ENCODE measurements around the gene CDH23. TPM values are rescaled to one million over a fixed set of nuclear protein-coding genes. Genes with fewer than 3 reads are reported as not detected.

The CDH23 gene
- total RNA-seq, 1 experiment from 2014 or later: 0.07 TPM

DNA sequence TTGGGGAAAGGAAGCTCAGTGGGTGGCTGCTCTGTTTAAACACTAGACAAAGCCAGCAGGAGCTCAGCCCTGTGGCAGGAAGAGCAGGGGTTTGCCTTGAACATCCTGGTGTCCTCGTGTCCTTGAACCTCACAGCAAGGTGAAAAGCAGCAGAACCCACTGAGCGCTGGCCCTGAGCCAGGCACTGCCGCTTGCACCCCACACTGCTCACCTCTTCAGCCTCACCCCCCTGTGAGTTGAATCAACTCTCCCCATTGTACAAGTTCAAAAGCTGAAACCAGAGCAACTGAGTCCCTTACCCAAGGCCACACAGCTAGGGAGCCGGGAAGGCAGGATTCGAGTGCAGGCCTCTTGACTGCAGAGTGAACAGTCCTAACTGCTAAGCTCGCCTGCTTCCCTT, 45.6 kb upstream of the CDH23 start:
- Mint-ChIP-seq H3K27ac (ENCODE audit: unreplicated experiment) (no peak overlapping the region), H3K4me1 (ENCODE audit: low read depth, unreplicated experiment) (peaks cover 29% of the 10 kb centered on the region), H3K9me3 (ENCODE audit: low read depth, unreplicated experiment) (no peaks in the 10 kb centered on the region), H3K36me3 (ENCODE audit: insufficient read depth, unreplicated experiment) (no peaks in the 10 kb centered on the region), H3K27me3 (ENCODE audit: unreplicated experiment) (peaks cover 33% of the 10 kb centered on the region), H3K4me3 (ENCODE audit: low read depth, unreplicated experiment) (no peak overlapping the region)
- TF ChIP-seq, protein P1, sequence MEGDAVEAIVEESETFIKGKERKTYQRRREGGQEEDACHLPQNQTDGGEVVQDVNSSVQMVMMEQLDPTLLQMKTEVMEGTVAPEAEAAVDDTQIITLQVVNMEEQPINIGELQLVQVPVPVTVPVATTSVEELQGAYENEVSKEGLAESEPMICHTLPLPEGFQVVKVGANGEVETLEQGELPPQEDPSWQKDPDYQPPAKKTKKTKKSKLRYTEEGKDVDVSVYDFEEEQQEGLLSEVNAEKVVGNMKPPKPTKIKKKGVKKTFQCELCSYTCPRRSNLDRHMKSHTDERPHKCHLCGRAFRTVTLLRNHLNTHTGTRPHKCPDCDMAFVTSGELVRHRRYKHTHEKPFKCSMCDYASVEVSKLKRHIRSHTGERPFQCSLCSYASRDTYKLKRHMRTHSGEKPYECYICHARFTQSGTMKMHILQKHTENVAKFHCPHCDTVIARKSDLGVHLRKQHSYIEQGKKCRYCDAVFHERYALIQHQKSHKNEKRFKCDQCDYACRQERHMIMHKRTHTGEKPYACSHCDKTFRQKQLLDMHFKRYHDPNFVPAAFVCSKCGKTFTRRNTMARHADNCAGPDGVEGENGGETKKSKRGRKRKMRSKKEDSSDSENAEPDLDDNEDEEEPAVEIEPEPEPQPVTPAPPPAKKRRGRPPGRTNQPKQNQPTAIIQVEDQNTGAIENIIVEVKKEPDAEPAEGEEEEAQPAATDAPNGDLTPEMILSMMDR (IDR thresholded peaks at IDR 0.05; ENCODE audit: unreplicated experiment): no peak
- no peak for DNase-seq
- BruUV-seq (replicated peaks): no TSS peak
- CTCF ChIA-PET: no interaction called here
- intact Hi-C loops (cut with micrococcal nuclease; ENCODE audit: unreplicated experiment): no loop called here

- no peak overlapping the region for H3K4me3 Mint-ChIP-seq (ENCODE audit: low read depth, unreplicated experiment)
- H3K36me3 Mint-ChIP-seq (ENCODE audit: insufficient read depth, unreplicated experiment): no peaks in the 10 kb centered on the region
- DNase-seq: no peak
- no TSS peak for BruUV-seq (replicated peaks)
- TF ChIP-seq, protein P1 (IDR thresholded peaks at IDR 0.05; ENCODE audit: unreplicated experiment): no peak
- H3K27me3 Mint-ChIP-seq (ENCODE audit: unreplicated experiment): peaks cover 32% of the 10 kb centered on the region
- CTCF ChIA-PET: interaction anchor here (0.6 kb wide), 1 partner anchor 199 kb away, joined by 3 read pairs; no protein-coding TSS in a partner anchor
- peaks cover 29% of the 10 kb centered on the region for H3K4me1 Mint-ChIP-seq (ENCODE audit: low read depth, unreplicated experiment)
- no peaks in the 10 kb centered on the region for H3K9me3 Mint-ChIP-seq (ENCODE audit: low read depth, unreplicated experiment)
- intact Hi-C loops (cut with micrococcal nuclease; ENCODE audit: unreplicated experiment): no loop called here
- no peak overlapping the region for H3K27ac Mint-ChIP-seq (ENCODE audit: unreplicated experiment)
Measured at GRCh38 chr10:71351628-71352319, 44.9 kb upstream of the CDH23 start.

DNA sequence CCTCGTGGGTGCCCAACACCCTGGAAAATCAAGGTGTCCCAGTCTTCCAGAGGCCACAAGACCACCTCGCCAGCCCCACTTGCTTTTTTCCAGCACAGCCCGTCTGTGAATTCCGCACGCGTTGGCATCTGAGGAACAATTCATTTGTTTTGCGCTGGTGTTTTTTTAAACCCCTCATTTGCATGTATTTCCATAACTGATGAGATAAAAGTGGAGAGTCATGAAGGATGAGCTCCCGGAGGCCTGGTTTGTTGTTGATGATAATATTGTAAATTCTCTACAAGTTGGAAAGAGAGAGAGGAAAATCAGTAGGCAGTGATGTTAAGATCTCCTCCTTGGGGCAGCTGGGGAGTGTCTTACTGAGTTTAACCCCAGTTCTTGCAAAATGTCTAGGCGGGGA, 43.1 kb upstream of the CDH23 start:
- Mint-ChIP-seq H3K36me3 (ENCODE audit: insufficient read depth, unreplicated experiment) (no peaks in the 10 kb centered on the region), H3K4me1 (ENCODE audit: low read depth, unreplicated experiment) (peaks cover 14% of the 10 kb centered on the region), H3K27me3 (ENCODE audit: unreplicated experiment) (peaks cover 14% of the 10 kb centered on the region), H3K4me3 (ENCODE audit: low read depth, unreplicated experiment) (no peak overlapping the region), H3K27ac (ENCODE audit: unreplicated experiment) (no peak overlapping the region), H3K9me3 (ENCODE audit: low read depth, unreplicated experiment) (no peaks in the 10 kb centered on the region)
- no peak for DNase-seq
- BruUV-seq (replicated peaks): no TSS peak
- TF ChIP-seq, protein P1 (IDR thresholded peaks at IDR 0.05; ENCODE audit: unreplicated experiment): no peak
- intact Hi-C loops (cut with micrococcal nuclease; ENCODE audit: unreplicated experiment): no loop called here
- CTCF ChIA-PET: no interaction called here

- no peak overlapping the region for H3K27ac Mint-ChIP-seq (ENCODE audit: unreplicated experiment)
- peaks cover 4% of the 10 kb centered on the region for H3K27me3 Mint-ChIP-seq (ENCODE audit: unreplicated experiment)
- no peaks in the 10 kb centered on the region for H3K36me3 Mint-ChIP-seq (ENCODE audit: insufficient read depth, unreplicated experiment)
- no TSS peak for BruUV-seq (replicated peaks)
- H3K4me3 Mint-ChIP-seq (ENCODE audit: low read depth, unreplicated experiment): no peak overlapping the region
- no peak for DNase-seq
- H3K9me3 Mint-ChIP-seq (ENCODE audit: low read depth, unreplicated experiment): no peaks in the 10 kb centered on the region
- intact Hi-C loops (cut with micrococcal nuclease; ENCODE audit: unreplicated experiment): no loop called here
- H3K4me1 Mint-ChIP-seq (ENCODE audit: low read depth, unreplicated experiment): peaks cover 3% of the 10 kb centered on the region
- CTCF ChIA-PET: no interaction called here
- TF ChIP-seq, protein P1 (IDR thresholded peaks at IDR 0.05; ENCODE audit: unreplicated experiment): no peak
Measured at GRCh38 chr10:71354776-71355175, 41.9 kb upstream of the CDH23 start.
